Astrocyte (in vitro differentiated cells and primary cell): ENCODE data around the gene SH3BP5.

Experiments
- EZH2 ChIP-seq: IDR thresholded peaks from 2 replicates; pipeline ENCODE4 v1.6.1; 2012; ENCODE audit warnings: mild to moderate bottlenecking, low read length, inconsistent platforms; ENCODE audit not compliant: insufficient read depth
- TF ChIP-seq, protein P1 (sequence below): IDR thresholded peaks from 2 replicates; pipeline ENCODE4 v1.5.1; 2011; ENCODE audit warnings: low read depth, mild to moderate bottlenecking, inconsistent platforms, low read length, moderate library complexity; ENCODE audit not compliant: insufficient read depth

DNA sequence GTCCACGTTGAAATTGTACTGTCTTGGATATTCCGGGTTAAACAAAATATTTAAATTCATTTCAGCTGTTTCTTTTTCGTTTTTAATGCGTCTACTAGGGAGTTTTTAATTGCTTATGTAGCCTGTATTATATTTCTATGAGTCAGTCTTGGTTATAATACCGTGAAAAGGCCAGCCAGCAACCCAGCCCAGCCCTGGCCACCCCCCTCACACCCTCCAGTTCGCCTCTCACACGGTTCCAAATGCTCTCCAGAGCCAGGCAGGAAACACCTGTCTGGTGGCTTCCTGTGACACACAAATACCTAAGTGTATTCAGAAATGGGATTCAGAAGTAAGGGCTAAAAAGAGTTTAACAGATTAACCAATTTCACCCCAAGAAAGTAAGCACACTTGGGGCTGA, 4.4 kb downstream of the SH3BP5 start:
- TF ChIP-seq, protein P1, sequence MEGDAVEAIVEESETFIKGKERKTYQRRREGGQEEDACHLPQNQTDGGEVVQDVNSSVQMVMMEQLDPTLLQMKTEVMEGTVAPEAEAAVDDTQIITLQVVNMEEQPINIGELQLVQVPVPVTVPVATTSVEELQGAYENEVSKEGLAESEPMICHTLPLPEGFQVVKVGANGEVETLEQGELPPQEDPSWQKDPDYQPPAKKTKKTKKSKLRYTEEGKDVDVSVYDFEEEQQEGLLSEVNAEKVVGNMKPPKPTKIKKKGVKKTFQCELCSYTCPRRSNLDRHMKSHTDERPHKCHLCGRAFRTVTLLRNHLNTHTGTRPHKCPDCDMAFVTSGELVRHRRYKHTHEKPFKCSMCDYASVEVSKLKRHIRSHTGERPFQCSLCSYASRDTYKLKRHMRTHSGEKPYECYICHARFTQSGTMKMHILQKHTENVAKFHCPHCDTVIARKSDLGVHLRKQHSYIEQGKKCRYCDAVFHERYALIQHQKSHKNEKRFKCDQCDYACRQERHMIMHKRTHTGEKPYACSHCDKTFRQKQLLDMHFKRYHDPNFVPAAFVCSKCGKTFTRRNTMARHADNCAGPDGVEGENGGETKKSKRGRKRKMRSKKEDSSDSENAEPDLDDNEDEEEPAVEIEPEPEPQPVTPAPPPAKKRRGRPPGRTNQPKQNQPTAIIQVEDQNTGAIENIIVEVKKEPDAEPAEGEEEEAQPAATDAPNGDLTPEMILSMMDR = no peak
- no peak for TF ChIP-seq EZH2
